DND-41 (cell line): ENCODE measurements around the gene IRF3.

Source experiments
- ATAC-seq: fragments of 200-7000 bp; cut with Tn5 transposase; 3 replicates; pipeline ENCODE4 v1.9.1; 2021; ENCODE audit warnings: low read depth; ENCODE audit not compliant: insufficient read depth
- DNase-seq: peaks from one replicate; pipeline ENCODE4 v3.0.0-alpha.2; 2020
- H2AFZ ChIP-seq: 2 replicates; pipeline ENCODE4 v1.6.0; 2012; ENCODE audit warnings: low read depth, low read length
- H3K27ac ChIP-seq: 2 replicates; pipeline ENCODE4 v1.5.1; 2012; ENCODE audit warnings: low read length, inconsistent platforms
- H3K27me3 ChIP-seq: fragments of 200-600 bp; sonication (generic); 2 replicates; pipeline ENCODE4 v1.6.0; 2012; ENCODE audit warnings: low read length, mild to moderate bottlenecking, inconsistent platforms; ENCODE audit not compliant: insufficient read depth, poor library complexity
- H3K36me3 ChIP-seq: 2 replicates; pipeline ENCODE4 v1.5.1; 2012; ENCODE audit warnings: low read length, inconsistent platforms; ENCODE audit not compliant: insufficient read depth
- H3K4me1 ChIP-seq: 2 replicates; pipeline ENCODE4 v1.5.1; 2012; ENCODE audit warnings: mild to moderate bottlenecking, low read length; ENCODE audit not compliant: insufficient read depth
- H3K4me2 ChIP-seq: 2 replicates; pipeline ENCODE4 v1.6.0; 2012; ENCODE audit warnings: mild to moderate bottlenecking, moderate library complexity, low read length, inconsistent platforms; ENCODE audit not compliant: insufficient read depth
- H3K4me3 ChIP-seq, 2 experiments: fragments of 200-600 bp in 1 of 2; shearing (Covaris generic) in 1 of 2; 2 replicates each; pipeline ENCODE4 v1.5.1; 2012 to 2016; ENCODE audit warnings: inconsistent platforms in 2 of 2, low read length in 2 of 2, mild to moderate bottlenecking in 2 of 2, low read depth in 1 of 2, moderate library complexity in 1 of 2
- H3K79me2 ChIP-seq: 2 replicates; pipeline ENCODE4 v1.6.0; 2012; ENCODE audit warnings: low read length, inconsistent platforms; ENCODE audit not compliant: insufficient read depth
- H3K9ac ChIP-seq: 2 replicates; pipeline ENCODE4 v1.6.0; 2012; ENCODE audit warnings: low read depth, mild to moderate bottlenecking, inconsistent platforms, low read length, moderate library complexity
- H3K9me3 ChIP-seq: 2 replicates; pipeline ENCODE4 v1.5.1; 2012; ENCODE audit warnings: low read length, moderate library complexity, mild to moderate bottlenecking, inconsistent platforms; ENCODE audit not compliant: insufficient read depth, severe bottlenecking
- H4K20me1 ChIP-seq: 2 replicates; pipeline ENCODE4 v1.6.0; 2012; ENCODE audit warnings: low read length; ENCODE audit not compliant: insufficient read depth
- CTCF ChIP-seq: IDR thresholded peaks from 2 replicates; pipeline ENCODE4 v1.5.1; 2012; ENCODE audit warnings: borderline replicate concordance, low read length, moderate library complexity, mild to moderate bottlenecking; ENCODE audit not compliant: poor library complexity, severe bottlenecking; ENCODE audit errors: extremely low read depth
- EZH2 ChIP-seq: IDR thresholded peaks from 3 replicates; pipeline ENCODE4 v1.6.1; 2012; ENCODE audit warnings: borderline replicate concordance, low read depth, mild to moderate bottlenecking, moderate library complexity, low read length, inconsistent platforms; ENCODE audit not compliant: severe bottlenecking

Gene IRF3

GRCh38 chr19:49639401-49640112, 26.1 kb downstream of the IRF3 start:
- Histone ChIP-seq H3K27me3 (no peaks in the 10 kb centered on the region), H3K36me3 (peaks cover 6% of the 10 kb centered on the region; the same call in 1 of the 2 replicates), H4K20me1 (peaks cover 8% of the 10 kb centered on the region), H3K9ac (peak overlapping the region; percentile 55), H3K4me3 (peak overlapping the region; percentile 12 to 56; a peak in 3 of 4 replicates), H3K79me2 (peaks cover 34% of the 10 kb centered on the region), H3K27ac (peak overlapping the region; percentile 22; the same call in 1 of the 2 replicates), H2AFZ (peak overlapping the region; percentile 54), H3K4me1 (peaks cover 38% of the 10 kb centered on the region), H3K9me3 (no peaks in the 10 kb centered on the region), H3K4me2 (peak overlapping the region; percentile 88)
- DNase-seq (peak; percentile 19), ATAC-seq (no peak)
- no peak for TF ChIP-seq EZH2
- no peak for TF ChIP-seq CTCF

GRCh38 chr19:49637821-49638738, 27.6 kb downstream of the IRF3 start:
- H3K4me1 ChIP-seq = peaks cover 23% of the 10 kb centered on the region
- H3K4me2 ChIP-seq = no peak overlapping the region; the same call in 1 of the 2 replicates
- no peaks in the 10 kb centered on the region for H3K27me3 ChIP-seq
- H4K20me1 ChIP-seq = peaks cover 4% of the 10 kb centered on the region; the same call in 1 of the 2 replicates
- H3K27ac ChIP-seq = no peak overlapping the region
- no peak for ATAC-seq
- no peak overlapping the region for H2AFZ ChIP-seq
- H3K4me3 ChIP-seq = no peak overlapping the region
- peaks cover 19% of the 10 kb centered on the region for H3K79me2 ChIP-seq
- no peak for TF ChIP-seq CTCF
- no peak for TF ChIP-seq EZH2
- H3K9me3 ChIP-seq = no peaks in the 10 kb centered on the region
- H3K36me3 ChIP-seq = no peaks in the 10 kb centered on the region; the same call in 1 of the 2 replicates
- DNase-seq = no peak
- H3K9ac ChIP-seq = no peak overlapping the region

GRCh38 chr19:49636233-49636932, 29.3 kb downstream of the IRF3 start:
- Histone ChIP-seq H3K27me3 (no peaks in the 10 kb centered on the region), H3K9me3 (no peaks in the 10 kb centered on the region), H3K9ac (no peak overlapping the region), H3K4me1 (peaks cover 14% of the 10 kb centered on the region), H3K4me2 (no peak overlapping the region), H3K27ac (no peak overlapping the region), H2AFZ (no peak overlapping the region), H3K79me2 (peaks cover 7% of the 10 kb centered on the region), H4K20me1 (no peaks in the 10 kb centered on the region; the same call in 1 of the 2 replicates), H3K36me3 (no peaks in the 10 kb centered on the region), H3K4me3 (no peak overlapping the region)
- DNase-seq (no peak), ATAC-seq (no peak)
- TF ChIP-seq EZH2 = no peak
- TF ChIP-seq CTCF = no peak
